Measurements from ENCODE around the gene DNAJC9. TPM values are rescaled to one million over a fixed set of nuclear protein-coding genes. Genes with fewer than 3 reads are reported as not detected.

Gene DNAJC9
- total RNA-seq, 2 donors from 2014 or later = 5.9 to 9.6 TPM

DNA sequence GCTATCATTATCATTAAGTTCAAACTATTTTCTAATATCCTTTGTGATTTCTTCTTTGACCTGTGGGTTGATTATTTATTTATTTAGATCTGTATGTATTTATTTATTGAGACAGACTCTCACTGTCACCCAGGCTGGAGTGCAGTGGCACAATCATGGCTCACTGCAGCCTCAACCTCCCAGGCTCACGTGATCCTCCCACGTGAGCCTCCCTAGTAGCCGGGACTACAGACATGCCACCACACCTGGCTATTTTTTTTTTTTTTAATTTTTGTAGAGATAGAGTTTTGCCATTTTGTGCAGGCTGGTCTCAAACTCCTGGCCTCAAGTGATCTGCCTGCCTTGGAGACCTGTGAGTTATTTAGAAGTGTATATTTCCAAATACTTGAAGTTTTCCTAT lies 34.0 kb upstream of the DNAJC9 start:
- TF ChIP-seq POLR2A (IDR thresholded peaks at IDR 0.05) (no peak), CTCF (IDR thresholded peaks at IDR 0.05) (no peak)
- ATAC-seq = no peak
- Histone ChIP-seq H3K36me3 (replicated peaks in 1 of 2; ENCODE audit: insufficient read depth in 1 of 2, low read depth in 2 of 2) (no peaks in the 10 kb centered on the region), H3K9me3 (no peaks in the 10 kb centered on the region), H3K27me3 (no peaks in the 10 kb centered on the region), H3K4me1 (no peaks in the 10 kb centered on the region), H3K4me3 (no peak overlapping the region), H3K27ac (no peak overlapping the region)
- no peak for DNase-seq
- intact Hi-C loops (cut with DNase I) = no loop called here
- WGBS, 2 donors = 92 to 99% methylated on average over 3 of the region's 3 CpGs

DNA sequence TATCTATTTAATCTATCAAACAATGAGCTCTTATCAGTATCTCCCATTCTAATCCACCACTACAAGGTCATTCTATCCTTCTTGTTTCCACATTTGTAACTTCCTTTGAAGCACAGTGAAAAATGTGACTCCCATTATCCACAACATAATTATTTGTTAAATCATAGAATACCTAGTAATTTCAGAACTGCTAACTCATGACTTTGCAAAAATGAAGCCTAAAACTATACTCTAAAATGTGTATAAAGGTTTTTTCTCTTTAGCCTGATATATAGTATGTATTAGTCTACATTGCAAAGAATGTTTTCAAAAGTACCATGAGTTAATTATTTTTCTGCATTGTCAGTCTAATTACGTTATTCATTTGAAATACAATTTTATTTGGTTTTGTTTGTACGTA lies 17.4 kb upstream of the DNAJC9 start:
- TF ChIP-seq CTCF (IDR thresholded peaks at IDR 0.05) (no peak), POLR2A (IDR thresholded peaks at IDR 0.05) (no peak)
- intact Hi-C loops (cut with DNase I) = no loop called here
- H3K27me3 ChIP-seq = no peaks in the 10 kb centered on the region
- H3K27ac ChIP-seq = no peak overlapping the region
- no peaks in the 10 kb centered on the region for H3K36me3 ChIP-seq (replicated peaks in 1 of 2; ENCODE audit: insufficient read depth in 1 of 2, low read depth in 2 of 2)
- no peaks in the 10 kb centered on the region for H3K9me3 ChIP-seq
- H3K4me1 ChIP-seq = no peaks in the 10 kb centered on the region
- ATAC-seq (no peak), DNase-seq (no peak)
- WGBS, 2 donors = 82 to 92% methylated on average over 2 of the region's 2 CpGs
- no peak overlapping the region for H3K4me3 ChIP-seq

- Histone ChIP-seq H3K27me3 (no peaks in the 10 kb centered on the region), H3K4me3 (no peak overlapping the region), H3K27ac (no peak overlapping the region), H3K4me1 (no peaks in the 10 kb centered on the region), H3K36me3 (replicated peaks in 1 of 2; ENCODE audit: insufficient read depth in 1 of 2, low read depth in 2 of 2) (no peaks in the 10 kb centered on the region), H3K9me3 (no peaks in the 10 kb centered on the region)
- intact Hi-C loops (cut with DNase I) = no loop called here
- no peak for TF ChIP-seq POLR2A (IDR thresholded peaks at IDR 0.05)
- TF ChIP-seq CTCF (IDR thresholded peaks at IDR 0.05) = peak in 6 of 7 experiments; percentile 24 to 43 (median 35)
- 20 to 34% methylated on average over 1 of the region's 1 CpG for WGBS, 2 donors
- DNase-seq (no peak), ATAC-seq (no peak)
Observed at GRCh38 chr10:73263693-73264347, 16.8 kb upstream of the DNAJC9 start.

GRCh38 chr10:73262880-73263555 lies 16.0 kb upstream of the DNAJC9 start:
- Histone ChIP-seq H3K4me1 (no peaks in the 10 kb centered on the region), H3K27me3 (no peaks in the 10 kb centered on the region), H3K4me3 (no peak overlapping the region), H3K27ac (no peak overlapping the region), H3K9me3 (no peaks in the 10 kb centered on the region), H3K36me3 (replicated peaks in 1 of 2; ENCODE audit: insufficient read depth in 1 of 2, low read depth in 2 of 2) (no peaks in the 10 kb centered on the region)
- intact Hi-C loops (cut with DNase I) = no loop called here
- 75 to 79% methylated on average over 5 of the region's 5 CpGs for WGBS, 2 donors
- DNase-seq = no peak
- TF ChIP-seq CTCF (IDR thresholded peaks at IDR 0.05) = no peak
- no peak for TF ChIP-seq POLR2A (IDR thresholded peaks at IDR 0.05)
- no peak for ATAC-seq
